SK-N-SH treated with all-trans-retinoic acid at 6 μM for 48 hours (cell line): ENCODE results near the gene CGREF1.

Experiments
- ATAC-seq: fragments of 200-7000 bp; cut with Tn5 transposase; 3 replicates; pipeline ENCODE4 v1.9.1; 2020; ENCODE audit warnings: mild to moderate bottlenecking, moderate library complexity
- BACH2 ChIP-seq: fragments of 250-450 bp; sonication (Bioruptor Pico); IDR thresholded peaks from 2 replicates; pipeline ENCODE4 v1.9.0; 2021; ENCODE audit warnings: mild to moderate bottlenecking, borderline replicate concordance
- CSDC2 ChIP-seq: fragments of 250-450 bp; sonication (Bioruptor Pico); IDR thresholded peaks from 2 replicates; pipeline ENCODE4 v1.5.0; 2020; ENCODE audit warnings: mild to moderate bottlenecking, moderate library complexity
- ESRRG ChIP-seq: fragments of 250-450 bp; sonication (Bioruptor Pico); IDR thresholded peaks from 2 replicates; pipeline ENCODE4 v1.6.1; 2021; ENCODE audit warnings: mild to moderate bottlenecking
- GLIS3 ChIP-seq: fragments of 250-450 bp; sonication (Bioruptor Pico); IDR thresholded peaks from 2 replicates; pipeline ENCODE4 v1.5.0; 2020; ENCODE audit warnings: mild to moderate bottlenecking, moderate library complexity
- ISL1 ChIP-seq: fragments of 250-450 bp; sonication (Bioruptor Pico); IDR thresholded peaks from 2 replicates; pipeline ENCODE4 v2.1.2; 2022; ENCODE audit warnings: mild to moderate bottlenecking, moderate library complexity
- OSR1 ChIP-seq: fragments of 250-450 bp; sonication (Bioruptor Pico); IDR thresholded peaks from 2 replicates; pipeline ENCODE4 v1.8.0; 2022; ENCODE audit warnings: moderate library complexity, mild to moderate bottlenecking, inconsistent platforms
- PPARA ChIP-seq: fragments of 250-450 bp; sonication (Bioruptor Pico); IDR thresholded peaks from 2 replicates; pipeline ENCODE4 v1.5.0; 2020; ENCODE audit warnings: mild to moderate bottlenecking, borderline replicate concordance
- RARB ChIP-seq: fragments of 250-450 bp; sonication (Bioruptor Pico); IDR thresholded peaks from 2 replicates; pipeline ENCODE4 v1.8.0; 2021; ENCODE audit warnings: mild to moderate bottlenecking, moderate library complexity
- SNAI2 ChIP-seq: fragments of 250-450 bp; sonication (Bioruptor Pico); IDR thresholded peaks from 2 replicates; pipeline ENCODE4 v1.5.0; 2020; ENCODE audit warnings: mild to moderate bottlenecking, moderate library complexity
- TCF4 ChIP-seq: fragments of 250-450 bp; sonication (Bioruptor Pico); IDR thresholded peaks from 2 replicates; pipeline ENCODE4 v1.8.0; 2021; ENCODE audit warnings: mild to moderate bottlenecking, moderate library complexity, borderline replicate concordance
- TOX ChIP-seq: fragments of 250-450 bp; sonication (Bioruptor Pico); IDR thresholded peaks from 2 replicates; pipeline ENCODE4 v1.8.0; 2021; ENCODE audit warnings: mild to moderate bottlenecking, moderate library complexity, borderline replicate concordance
- ZC3H10 ChIP-seq: fragments of 250-450 bp; sonication (Bioruptor Pico); IDR thresholded peaks from 2 replicates; pipeline ENCODE4 v1.5.1; 2021; ENCODE audit warnings: mild to moderate bottlenecking, moderate library complexity
- ZFP3 ChIP-seq: fragments of 250-450 bp; sonication (Bioruptor Pico); IDR thresholded peaks from 2 replicates; pipeline ENCODE4 v1.5.0; 2020; ENCODE audit warnings: mild to moderate bottlenecking, moderate library complexity
- ZFP30 ChIP-seq: fragments of 450-650 bp; formaldehyde crosslinking; IDR thresholded peaks from 2 replicates; pipeline ENCODE4 v1.5.0; 2022; ENCODE audit warnings: mild to moderate bottlenecking, moderate library complexity
- ZNF565 ChIP-seq: fragments of 450-650 bp; formaldehyde crosslinking; conservative IDR thresholded peaks from 2 replicates; pipeline ENCODE4 v1.5.0; 2020; ENCODE audit warnings: low read depth, mild to moderate bottlenecking, moderate library complexity
- ZNF70 ChIP-seq: fragments of 450-650 bp; formaldehyde crosslinking; IDR thresholded peaks from 2 replicates; pipeline ENCODE4 v1.5.0; 2020; ENCODE audit warnings: mild to moderate bottlenecking, moderate library complexity
- ZNF8 ChIP-seq: fragments of 450-650 bp; formaldehyde crosslinking; IDR thresholded peaks from 2 replicates; pipeline ENCODE4 v1.5.0; 2020; ENCODE audit warnings: mild to moderate bottlenecking, moderate library complexity
- TF ChIP-seq, protein P1 (sequence below): fragments of 250-450 bp; sonication (Bioruptor Pico); IDR thresholded peaks from 2 replicates; pipeline ENCODE4 v1.5.0; 2020; ENCODE audit warnings: mild to moderate bottlenecking, moderate library complexity
- TF ChIP-seq, protein P2 (sequence below): fragments of 250-450 bp; sonication (Bioruptor Pico); IDR thresholded peaks from 2 replicates; pipeline ENCODE4 v1.5.1; 2021; ENCODE audit warnings: mild to moderate bottlenecking, moderate library complexity
- TF ChIP-seq, protein P3 (sequence below): fragments of 250-450 bp; sonication (Bioruptor Pico); IDR thresholded peaks from 2 replicates; pipeline ENCODE4 v1.8.0; 2020; ENCODE audit warnings: mild to moderate bottlenecking, moderate library complexity, borderline replicate concordance
- TF ChIP-seq, protein P4 (sequence below): fragments of 250-450 bp; sonication (Bioruptor Pico); IDR thresholded peaks from 2 replicates; pipeline ENCODE4 v1.8.0; 2021; ENCODE audit warnings: low read depth, mild to moderate bottlenecking, moderate library complexity, borderline replicate concordance

The CGREF1 gene

DNA sequence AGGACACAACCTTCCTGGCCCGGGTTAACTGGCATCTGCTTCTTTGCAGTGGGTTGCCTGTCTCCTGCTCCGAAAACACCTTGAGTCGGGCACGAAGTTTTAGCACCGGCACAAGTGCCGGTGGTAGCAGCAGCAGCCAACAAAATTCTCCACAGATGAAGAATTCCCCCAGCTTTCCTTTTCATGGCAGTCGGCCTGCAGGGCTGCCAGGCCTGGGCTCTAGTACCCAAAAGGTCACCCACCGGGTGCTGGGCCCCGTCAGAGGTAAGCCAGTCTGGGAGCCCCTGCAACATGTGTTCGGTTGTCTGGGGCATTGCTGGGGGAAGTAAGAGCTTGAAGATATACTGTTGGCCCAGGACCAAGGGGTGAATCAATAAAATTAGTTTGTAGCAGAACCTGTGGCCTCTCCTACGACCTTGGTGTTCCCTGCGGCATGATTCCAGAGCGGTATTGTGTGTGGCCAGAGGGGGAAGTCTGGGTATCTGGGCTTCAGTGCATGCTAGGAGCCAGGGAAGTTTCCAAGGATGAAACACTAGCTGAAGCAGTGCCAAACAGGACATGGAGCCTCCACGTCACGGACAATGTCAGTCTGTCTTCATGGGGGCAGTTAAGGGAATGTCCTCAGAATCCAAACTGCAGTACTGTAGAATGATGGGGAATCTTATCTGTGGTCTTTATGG, 59.6 kb downstream of the CGREF1 start:
- ATAC-seq, result no peak
- TF ChIP-seq, protein P1, sequence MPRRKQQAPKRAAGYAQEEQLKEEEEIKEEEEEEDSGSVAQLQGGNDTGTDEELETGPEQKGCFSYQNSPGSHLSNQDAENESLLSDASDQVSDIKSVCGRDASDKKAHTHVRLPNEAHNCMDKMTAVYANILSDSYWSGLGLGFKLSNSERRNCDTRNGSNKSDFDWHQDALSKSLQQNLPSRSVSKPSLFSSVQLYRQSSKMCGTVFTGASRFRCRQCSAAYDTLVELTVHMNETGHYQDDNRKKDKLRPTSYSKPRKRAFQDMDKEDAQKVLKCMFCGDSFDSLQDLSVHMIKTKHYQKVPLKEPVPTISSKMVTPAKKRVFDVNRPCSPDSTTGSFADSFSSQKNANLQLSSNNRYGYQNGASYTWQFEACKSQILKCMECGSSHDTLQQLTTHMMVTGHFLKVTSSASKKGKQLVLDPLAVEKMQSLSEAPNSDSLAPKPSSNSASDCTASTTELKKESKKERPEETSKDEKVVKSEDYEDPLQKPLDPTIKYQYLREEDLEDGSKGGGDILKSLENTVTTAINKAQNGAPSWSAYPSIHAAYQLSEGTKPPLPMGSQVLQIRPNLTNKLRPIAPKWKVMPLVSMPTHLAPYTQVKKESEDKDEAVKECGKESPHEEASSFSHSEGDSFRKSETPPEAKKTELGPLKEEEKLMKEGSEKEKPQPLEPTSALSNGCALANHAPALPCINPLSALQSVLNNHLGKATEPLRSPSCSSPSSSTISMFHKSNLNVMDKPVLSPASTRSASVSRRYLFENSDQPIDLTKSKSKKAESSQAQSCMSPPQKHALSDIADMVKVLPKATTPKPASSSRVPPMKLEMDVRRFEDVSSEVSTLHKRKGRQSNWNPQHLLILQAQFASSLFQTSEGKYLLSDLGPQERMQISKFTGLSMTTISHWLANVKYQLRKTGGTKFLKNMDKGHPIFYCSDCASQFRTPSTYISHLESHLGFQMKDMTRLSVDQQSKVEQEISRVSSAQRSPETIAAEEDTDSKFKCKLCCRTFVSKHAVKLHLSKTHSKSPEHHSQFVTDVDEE (CRISPR knock-in tag), result no peak
- TF ChIP-seq RARB (CRISPR knock-in tag) (no peak), ZFP3 (CRISPR knock-in tag) (no peak), OSR1 (CRISPR knock-in tag) (no peak), TCF4 (no peak), ZNF8 (CRISPR knock-in tag) (no peak), CSDC2 (no peak), ZFP30 (CRISPR knock-in tag) (no peak), BACH2 (CRISPR knock-in tag) (no peak)
- TF ChIP-seq, protein P2, sequence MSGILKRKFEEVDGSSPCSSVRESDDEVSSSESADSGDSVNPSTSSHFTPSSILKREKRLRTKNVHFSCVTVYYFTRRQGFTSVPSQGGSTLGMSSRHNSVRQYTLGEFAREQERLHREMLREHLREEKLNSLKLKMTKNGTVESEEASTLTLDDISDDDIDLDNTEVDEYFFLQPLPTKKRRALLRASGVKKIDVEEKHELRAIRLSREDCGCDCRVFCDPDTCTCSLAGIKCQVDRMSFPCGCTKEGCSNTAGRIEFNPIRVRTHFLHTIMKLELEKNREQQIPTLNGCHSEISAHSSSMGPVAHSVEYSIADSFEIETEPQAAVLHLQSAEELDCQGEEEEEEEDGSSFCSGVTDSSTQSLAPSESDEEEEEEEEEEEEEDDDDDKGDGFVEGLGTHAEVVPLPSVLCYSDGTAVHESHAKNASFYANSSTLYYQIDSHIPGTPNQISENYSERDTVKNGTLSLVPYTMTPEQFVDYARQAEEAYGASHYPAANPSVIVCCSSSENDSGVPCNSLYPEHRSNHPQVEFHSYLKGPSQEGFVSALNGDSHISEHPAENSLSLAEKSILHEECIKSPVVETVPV (CRISPR knock-in tag), result no peak

DNA sequence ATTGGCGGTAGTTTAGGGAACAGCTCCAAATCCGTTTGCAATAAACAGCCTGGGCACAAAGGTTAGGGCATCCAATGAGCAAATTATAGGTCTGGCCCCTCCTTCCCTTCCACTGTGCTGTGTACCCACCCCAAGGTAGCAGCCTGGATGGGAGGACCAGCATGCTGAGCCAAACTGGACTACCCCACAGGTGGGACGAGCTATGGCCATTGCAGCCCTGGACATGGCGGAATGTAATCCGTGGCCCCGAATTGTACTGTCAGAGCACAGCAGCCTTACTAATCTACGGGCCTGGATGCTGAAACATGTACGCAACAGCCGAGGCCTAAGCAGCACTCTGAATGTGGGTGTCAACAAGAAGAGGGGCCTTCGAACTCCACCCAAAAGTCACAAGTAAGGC, 60.7 kb downstream of the CGREF1 start:
- TF ChIP-seq ESRRG (CRISPR knock-in tag) (no peak), ZFP30 (CRISPR knock-in tag) (no peak), ISL1 (no peak), BACH2 (CRISPR knock-in tag) (no peak), ZNF70 (CRISPR knock-in tag) (no peak), ZNF565 (no peak), ZFP3 (CRISPR knock-in tag) (no peak), RARB (CRISPR knock-in tag) (no peak), ZC3H10 (CRISPR knock-in tag) (no peak), PPARA (CRISPR knock-in tag) (no peak), TOX (CRISPR knock-in tag) (no peak), SNAI2 (CRISPR knock-in tag) (no peak), OSR1 (CRISPR knock-in tag) (no peak), TCF4 (no peak), GLIS3 (no peak), ZNF8 (CRISPR knock-in tag) (no peak)
- TF ChIP-seq, protein P2 (CRISPR knock-in tag), result no peak
- TF ChIP-seq, protein P1 (CRISPR knock-in tag), result no peak
- TF ChIP-seq, protein P3, sequence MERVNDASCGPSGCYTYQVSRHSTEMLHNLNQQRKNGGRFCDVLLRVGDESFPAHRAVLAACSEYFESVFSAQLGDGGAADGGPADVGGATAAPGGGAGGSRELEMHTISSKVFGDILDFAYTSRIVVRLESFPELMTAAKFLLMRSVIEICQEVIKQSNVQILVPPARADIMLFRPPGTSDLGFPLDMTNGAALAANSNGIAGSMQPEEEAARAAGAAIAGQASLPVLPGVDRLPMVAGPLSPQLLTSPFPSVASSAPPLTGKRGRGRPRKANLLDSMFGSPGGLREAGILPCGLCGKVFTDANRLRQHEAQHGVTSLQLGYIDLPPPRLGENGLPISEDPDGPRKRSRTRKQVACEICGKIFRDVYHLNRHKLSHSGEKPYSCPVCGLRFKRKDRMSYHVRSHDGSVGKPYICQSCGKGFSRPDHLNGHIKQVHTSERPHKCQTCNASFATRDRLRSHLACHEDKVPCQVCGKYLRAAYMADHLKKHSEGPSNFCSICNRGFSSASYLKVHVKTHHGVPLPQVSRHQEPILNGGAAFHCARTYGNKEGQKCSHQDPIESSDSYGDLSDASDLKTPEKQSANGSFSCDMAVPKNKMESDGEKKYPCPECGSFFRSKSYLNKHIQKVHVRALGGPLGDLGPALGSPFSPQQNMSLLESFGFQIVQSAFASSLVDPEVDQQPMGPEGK (CRISPR knock-in tag), result no peak
- TF ChIP-seq, protein P4, sequence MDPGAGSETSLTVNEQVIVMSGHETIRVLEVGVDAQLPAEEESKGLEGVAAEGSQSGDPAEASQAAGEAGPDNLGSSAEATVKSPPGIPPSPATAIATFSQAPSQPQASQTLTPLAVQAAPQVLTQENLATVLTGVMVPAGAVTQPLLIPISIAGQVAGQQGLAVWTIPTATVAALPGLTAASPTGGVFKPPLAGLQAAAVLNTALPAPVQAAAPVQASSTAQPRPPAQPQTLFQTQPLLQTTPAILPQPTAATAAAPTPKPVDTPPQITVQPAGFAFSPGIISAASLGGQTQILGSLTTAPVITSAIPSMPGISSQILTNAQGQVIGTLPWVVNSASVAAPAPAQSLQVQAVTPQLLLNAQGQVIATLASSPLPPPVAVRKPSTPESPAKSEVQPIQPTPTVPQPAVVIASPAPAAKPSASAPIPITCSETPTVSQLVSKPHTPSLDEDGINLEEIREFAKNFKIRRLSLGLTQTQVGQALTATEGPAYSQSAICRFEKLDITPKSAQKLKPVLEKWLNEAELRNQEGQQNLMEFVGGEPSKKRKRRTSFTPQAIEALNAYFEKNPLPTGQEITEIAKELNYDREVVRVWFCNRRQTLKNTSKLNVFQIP, result no peak
- TF ChIP-seq, all 23 proteins: peak for 0
- ATAC-seq, result no peak
